ENCODE results near the gene HRCT1. TPM values are rescaled to one million over a fixed set of nuclear protein-coding genes. Genes with fewer than 3 reads are reported as not detected.

The HRCT1 gene
- total and polyA plus RNA-seq, 2 donors (not counting 1 experiment from before 2014, with no cell fraction given): not detected

DNA sequence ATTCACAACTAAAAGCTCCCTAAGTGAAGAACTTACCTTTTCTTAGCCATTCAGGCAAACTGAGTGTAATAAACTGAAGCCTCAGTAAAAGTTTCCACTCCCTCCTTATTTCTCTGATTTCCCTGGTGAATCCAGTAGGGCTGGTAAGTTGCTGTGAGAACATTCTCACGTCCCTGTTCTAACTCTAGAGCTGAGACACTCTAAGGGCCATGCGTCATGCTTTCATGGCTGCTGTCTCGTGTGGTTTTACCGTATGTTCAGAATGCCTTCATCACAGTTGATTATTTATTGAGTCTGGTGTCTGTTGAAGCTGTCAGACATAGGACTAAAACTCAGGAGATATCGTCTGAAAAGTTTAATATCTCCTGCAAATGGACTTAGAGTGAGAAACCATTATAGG lies 50.6 kb downstream of the HRCT1 start:
- Mint-ChIP-seq H3K4me1 (no peaks in the 10 kb centered on the region), H3K4me3 (no peak overlapping the region), H3K27ac (no peak overlapping the region), H3K27me3 (peaks cover 41% of the 10 kb centered on the region), H3K9me3 (ENCODE audit: insufficient read depth) (no peaks in the 10 kb centered on the region)
- peaks cover 0 to 12% (median 5%) of the 10 kb centered on the region in 4 experiments for H3K27me3 ChIP-seq (replicated peaks in 1 of 4; ENCODE audit: control extremely low read depth in 1 of 4, control insufficient read depth in 3 of 4, insufficient read depth in 4 of 4, low read length in 3 of 4)
- H3K4me3 ChIP-seq (ENCODE audit: control extremely low read depth in 1 of 5, extremely low read depth in 1 of 5, insufficient read depth in 1 of 5, low read depth in 2 of 5, low read length in 4 of 5): no peak overlapping the region
- H4K20me1 ChIP-seq (ENCODE audit: control insufficient read depth, insufficient read depth, low read length, poor library complexity, severe bottlenecking): no peaks in the 10 kb centered on the region
- no peaks in the 10 kb centered on the region for H3K36me3 ChIP-seq (replicated peaks in 1 of 2; ENCODE audit: control extremely low read depth in 1 of 2, control insufficient read depth in 1 of 2, extremely low read depth in 1 of 2, insufficient read depth in 2 of 2, low read length in 1 of 2)
- H3K79me2 ChIP-seq (ENCODE audit: control insufficient read depth, insufficient read depth, low read length): no peaks in the 10 kb centered on the region
- CTCF ChIA-PET: interaction anchor here (0.7 to 4.1 kb wide), 11 partner anchors 8 to 73 kb away, joined by 3 to 47 read pairs (median 5); no protein-coding TSS in a partner anchor
- no peak overlapping the region for H2AFZ ChIP-seq (ENCODE audit: insufficient read depth, low read depth, low read length, poor library complexity, severe bottlenecking)
- ATAC-seq (ENCODE audit: low read depth) (no peak), DNase-seq (no peak)
- H3K4me1 ChIP-seq (ENCODE audit: control insufficient read depth in 2 of 2, insufficient read depth in 2 of 2, low read length in 2 of 2): no peaks in the 10 kb centered on the region
- TF ChIP-seq, protein P1, sequence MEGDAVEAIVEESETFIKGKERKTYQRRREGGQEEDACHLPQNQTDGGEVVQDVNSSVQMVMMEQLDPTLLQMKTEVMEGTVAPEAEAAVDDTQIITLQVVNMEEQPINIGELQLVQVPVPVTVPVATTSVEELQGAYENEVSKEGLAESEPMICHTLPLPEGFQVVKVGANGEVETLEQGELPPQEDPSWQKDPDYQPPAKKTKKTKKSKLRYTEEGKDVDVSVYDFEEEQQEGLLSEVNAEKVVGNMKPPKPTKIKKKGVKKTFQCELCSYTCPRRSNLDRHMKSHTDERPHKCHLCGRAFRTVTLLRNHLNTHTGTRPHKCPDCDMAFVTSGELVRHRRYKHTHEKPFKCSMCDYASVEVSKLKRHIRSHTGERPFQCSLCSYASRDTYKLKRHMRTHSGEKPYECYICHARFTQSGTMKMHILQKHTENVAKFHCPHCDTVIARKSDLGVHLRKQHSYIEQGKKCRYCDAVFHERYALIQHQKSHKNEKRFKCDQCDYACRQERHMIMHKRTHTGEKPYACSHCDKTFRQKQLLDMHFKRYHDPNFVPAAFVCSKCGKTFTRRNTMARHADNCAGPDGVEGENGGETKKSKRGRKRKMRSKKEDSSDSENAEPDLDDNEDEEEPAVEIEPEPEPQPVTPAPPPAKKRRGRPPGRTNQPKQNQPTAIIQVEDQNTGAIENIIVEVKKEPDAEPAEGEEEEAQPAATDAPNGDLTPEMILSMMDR (IDR thresholded peaks at IDR 0.05): no peak
- no peak for TF ChIP-seq EZH2 (IDR thresholded peaks at IDR 0.05; ENCODE audit: borderline replicate concordance, insufficient read depth, low read depth, low read length, poor library complexity, severe bottlenecking)
- intact Hi-C loops (cut with micrococcal nuclease): loop anchor here (5.0 kb wide), 1 partner anchor 51 kb away; no protein-coding TSS in a partner anchor
- POLR2A ChIA-PET: no interaction called here
- H3K9ac ChIP-seq (ENCODE audit: low read length): no peak overlapping the region
- no peak overlapping the region for H3K27ac ChIP-seq (ENCODE audit: low read length in 2 of 2)
- no peak overlapping the region for H3K4me2 ChIP-seq (replicated peaks; ENCODE audit: low read depth, low read length, poor library complexity, severe bottlenecking)
- WGBS (ENCODE audit: insufficient coverage): no CpG with 5 or more reads among the region's 5 CpGs
- no peaks in the 10 kb centered on the region for H3K9me3 ChIP-seq (ENCODE audit: control extremely low read depth in 1 of 3, control insufficient read depth in 2 of 3, insufficient read depth in 1 of 3, low read length in 2 of 3)

Other genes starting within 250 kb of the HRCT1 start
- 7,890 and 7,920 TPM in 2 replicates for gene RMRP, start 248.2 kb upstream of the HRCT1 start, total RNA-seq
- not detected in 2 replicates for gene RMRP, start 248.2 kb upstream of the HRCT1 start, polyA plus RNA-seq
- 33.8 and 41.6 TPM in 2 replicates for gene CCDC107, start 247.9 kb upstream of the HRCT1 start, total RNA-seq
- gene CCDC107, start 247.9 kb upstream of the HRCT1 start, polyA plus RNA-seq: 22.4 and 22.5 TPM in 2 replicates
- 0.53 and 0.62 TPM in 2 replicates for gene ARHGEF39, start 241.0 kb upstream of the HRCT1 start, total RNA-seq
- 0.35 and 0.40 TPM in 2 replicates for gene ARHGEF39, start 241.0 kb upstream of the HRCT1 start, polyA plus RNA-seq
- gene CA9, start 232.3 kb upstream of the HRCT1 start, total RNA-seq: not detected in 2 replicates
- not detected in 2 replicates for gene CA9, start 232.3 kb upstream of the HRCT1 start, polyA plus RNA-seq
- gene TPM2, start 216.3 kb upstream of the HRCT1 start, total RNA-seq: 6.0 and 6.3 TPM in 2 replicates
- 2.4 and 9.8 TPM in 2 replicates for gene TPM2, start 216.3 kb upstream of the HRCT1 start, polyA plus RNA-seq
- 272 and 280 TPM in 2 replicates for gene TLN1, start 174.0 kb upstream of the HRCT1 start, total RNA-seq
- 97.2 and 102 TPM in 2 replicates for gene TLN1, start 174.0 kb upstream of the HRCT1 start, polyA plus RNA-seq
- 18.1 and 20.7 TPM in 2 replicates for gene CREB3, start 173.5 kb upstream of the HRCT1 start, total RNA-seq
- 12.3 and 14.2 TPM in 2 replicates for gene CREB3, start 173.5 kb upstream of the HRCT1 start, polyA plus RNA-seq
- 137 and 158 TPM in 2 replicates for gene GBA2, start 157.0 kb upstream of the HRCT1 start, total RNA-seq
- 110 and 114 TPM in 2 replicates for gene GBA2, start 157.0 kb upstream of the HRCT1 start, polyA plus RNA-seq
- 42.3 and 44.3 TPM in 2 replicates for gene RGP1, start 156.9 kb upstream of the HRCT1 start, total RNA-seq
- 11.4 and 17.6 TPM in 2 replicates for gene RGP1, start 156.9 kb upstream of the HRCT1 start, polyA plus RNA-seq
- 3.9 TPM in 2 replicates for gene MSMP, start 151.9 kb upstream of the HRCT1 start, total RNA-seq
- gene MSMP, start 151.9 kb upstream of the HRCT1 start, polyA plus RNA-seq: 1.6 and 2.3 TPM in 2 replicates
- gene NPR2, start 114.6 kb upstream of the HRCT1 start, total RNA-seq: 4.9 and 8.0 TPM in 2 replicates
- gene NPR2, start 114.6 kb upstream of the HRCT1 start, polyA plus RNA-seq: 7.6 and 9.2 TPM in 2 replicates
- 5.4 and 5.6 TPM in 2 replicates for gene SPAG8, start 93.9 kb upstream of the HRCT1 start, total RNA-seq
- 1.6 and 2.0 TPM in 2 replicates for gene SPAG8, start 93.9 kb upstream of the HRCT1 start, polyA plus RNA-seq
- gene HINT2, start 91.2 kb upstream of the HRCT1 start, total RNA-seq: 29.7 and 31.9 TPM in 2 replicates
- gene HINT2, start 91.2 kb upstream of the HRCT1 start, polyA plus RNA-seq: 20.5 and 33.6 TPM in 2 replicates
- not detected in 2 replicates for gene FAM221B, start 77.5 kb upstream of the HRCT1 start, total RNA-seq
- gene FAM221B, start 77.5 kb upstream of the HRCT1 start, polyA plus RNA-seq: not detected in 2 replicates
- gene TMEM8B, start 77.0 kb upstream of the HRCT1 start, total RNA-seq: 13.6 and 14.5 TPM in 2 replicates
- gene TMEM8B, start 77.0 kb upstream of the HRCT1 start, polyA plus RNA-seq: 10.5 and 12.2 TPM in 2 replicates
- not detected in 2 replicates for gene OR13J1, start 35.8 kb upstream of the HRCT1 start, total RNA-seq
- not detected in 2 replicates for gene OR13J1, start 35.8 kb upstream of the HRCT1 start, polyA plus RNA-seq
- gene SPAAR, start 3.3 kb downstream of the HRCT1 start, total RNA-seq: not detected in 2 replicates
- gene SPAAR, start 3.3 kb downstream of the HRCT1 start, polyA plus RNA-seq: not detected in 2 replicates
- gene OR2S2, start 52.0 kb downstream of the HRCT1 start, total RNA-seq: not detected in 2 replicates
- 0.17 TPM in 1 of 2 replicates, not detected in the other for gene OR2S2, start 52.0 kb downstream of the HRCT1 start, polyA plus RNA-seq
- 7.7 and 7.9 TPM in 2 replicates for gene RECK, start 130.7 kb downstream of the HRCT1 start, total RNA-seq
- 4.9 and 5.6 TPM in 2 replicates for gene RECK, start 130.7 kb downstream of the HRCT1 start, polyA plus RNA-seq
- gene GLIPR2, start 230.5 kb downstream of the HRCT1 start, total RNA-seq: 13.7 and 15.2 TPM in 2 replicates
- gene GLIPR2, start 230.5 kb downstream of the HRCT1 start, polyA plus RNA-seq: 14.6 and 17.5 TPM in 2 replicates